SK-N-MC (cell line): ENCODE measurements around the gene SYNPO2L.
"Not testable (repeated sequence)": the region's sequence is repeated elsewhere in the genome, so short reads cannot be mapped to it uniquely, and the experiment has no call there.

ENCODE experiments used
- EZH2 ChIP-seq: fragments of 200-600 bp; sonication (generic); IDR thresholded peaks from one replicate; pipeline ENCODE4 v1.6.1; 2017; ENCODE audit warnings: antibody characterized with exemption
- POLR2AphosphoS5 ChIP-seq: IDR thresholded peaks from 2 replicates; pipeline ENCODE4 v1.6.1; 2012; ENCODE audit warnings: mild to moderate bottlenecking, low read depth, low read length, borderline replicate concordance

DNA sequence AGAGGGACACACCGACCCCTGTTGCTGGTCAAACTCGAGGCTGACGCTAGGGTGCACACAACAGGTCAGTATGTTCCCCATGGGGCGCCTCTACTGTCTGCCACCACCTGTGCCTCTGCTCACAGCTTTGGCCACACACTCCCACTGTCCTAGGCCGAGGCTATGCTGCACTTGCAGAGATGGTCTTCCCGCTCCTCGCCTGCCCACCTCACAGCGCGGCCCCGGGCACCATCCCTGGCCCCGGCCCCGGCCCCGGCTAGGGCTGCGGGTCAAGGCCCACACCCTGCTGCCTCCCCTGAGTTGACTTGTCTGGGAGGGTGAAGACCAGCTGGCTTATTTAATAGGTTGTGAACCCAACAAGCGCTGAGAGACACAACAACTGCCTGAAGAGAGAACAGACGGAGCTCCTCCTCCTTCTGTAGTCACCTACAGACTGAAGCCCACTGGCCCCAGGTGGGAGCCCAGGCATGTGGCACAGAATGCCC, 41.9 kb upstream of the SYNPO2L start, which contains the start of gene AGAP5:
- not testable (repeated sequence) for TF ChIP-seq POLR2AphosphoS5, EZH2
